HT1080 (cell line): ENCODE data around the gene PABPC3. TPM values are rescaled to one million over a fixed set of nuclear protein-coding genes. Genes with fewer than 3 reads are reported as not detected.

ENCODE experiments used
- small RNA-seq: library from RNA; depleted of rRNA; stranded (forward); fragments of <200 nt; gene quantifications from one replicate; pipeline ENCODE3, GENCODE V24; 2014
- total RNA-seq: library from RNA; depleted of rRNA; stranded (reverse); fragments of >200 nt; shearing (Covaris generic); gene quantifications from 2 replicates; pipeline ENCODE4 v1.2.3, GENCODE V29; 2014; rRNA removed

PABPC3 gene
- total RNA-seq, 1 experiment from 2014 or later = 0.27 TPM

Small RNAs within 50 kb of the gene (small RNA-seq; reads per million reads assigned to genes)
- not detected for gene AL359757.2

Other genes with a start within 250 kb of the PABPC3 start
- gene AMER2, start 76.2 kb downstream of the PABPC3 start, total RNA-seq = not detected in 2 replicates
- 17.3 and 21.2 TPM in 2 replicates for gene MTMR6, start 191.4 kb downstream of the PABPC3 start, total RNA-seq
- 71.1 and 87.6 TPM in 2 replicates for gene NUP58, start 205.5 kb downstream of the PABPC3 start, total RNA-seq